ENCODE measurements around the gene CLSTN2. TPM values are rescaled to one million over a fixed set of nuclear protein-coding genes. Genes with fewer than 3 reads are reported as not detected.

CLSTN2 gene
- total and polyA plus RNA-seq, 2 donors from 2014 or later, result 2.0 to 12.0 TPM

DNA sequence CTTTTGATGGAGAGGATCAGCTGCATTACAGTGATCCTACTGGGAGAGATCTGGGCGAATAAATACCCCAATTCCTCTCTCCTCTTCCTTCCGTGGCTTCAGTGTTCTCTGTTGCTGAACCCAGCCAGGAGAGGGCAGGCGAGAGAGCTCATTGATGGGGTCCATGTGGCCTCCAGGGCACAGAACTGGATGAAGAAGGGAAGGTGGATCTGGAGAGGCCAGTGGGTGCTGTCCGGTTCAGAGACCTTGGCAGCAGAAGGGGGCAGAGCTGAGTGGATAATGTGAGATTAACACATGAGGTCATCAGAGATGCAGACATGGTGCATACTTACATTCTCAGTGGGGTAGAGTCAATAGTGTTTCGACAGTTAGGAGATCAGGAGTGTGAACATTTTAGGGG lies 193.6 kb downstream of the CLSTN2 start:
- intact Hi-C loops (cut with DNase I), result no loop called here
- no peak overlapping the region for H3K9ac ChIP-seq (ENCODE audit: low read length in 3 of 3)
- FAIRE-seq (no peak), DNase-seq (peak in 4 of 5 donors; percentile 18 to 32 (median 21))
- H3K4me1 ChIP-seq (ENCODE audit: control insufficient read depth in 2 of 3, insufficient read depth in 2 of 3, low read depth in 1 of 3, low read length in 3 of 3), result no peaks in the 10 kb centered on the region
- no peaks in the 10 kb centered on the region for H3K27me3 ChIP-seq (ENCODE audit: control insufficient read depth, insufficient read depth, low read length)
- no peak overlapping the region for H3K4me3 ChIP-seq (ENCODE audit: low read length in 3 of 3)
- no peaks in the 10 kb centered on the region for H3K36me3 ChIP-seq (ENCODE audit: control insufficient read depth in 2 of 3, insufficient read depth in 3 of 3, low read length in 3 of 3)
- H3K27ac ChIP-seq (ENCODE audit: low read depth in 2 of 2, low read length in 2 of 2), result no peak overlapping the region
- TF ChIP-seq, protein P1, sequence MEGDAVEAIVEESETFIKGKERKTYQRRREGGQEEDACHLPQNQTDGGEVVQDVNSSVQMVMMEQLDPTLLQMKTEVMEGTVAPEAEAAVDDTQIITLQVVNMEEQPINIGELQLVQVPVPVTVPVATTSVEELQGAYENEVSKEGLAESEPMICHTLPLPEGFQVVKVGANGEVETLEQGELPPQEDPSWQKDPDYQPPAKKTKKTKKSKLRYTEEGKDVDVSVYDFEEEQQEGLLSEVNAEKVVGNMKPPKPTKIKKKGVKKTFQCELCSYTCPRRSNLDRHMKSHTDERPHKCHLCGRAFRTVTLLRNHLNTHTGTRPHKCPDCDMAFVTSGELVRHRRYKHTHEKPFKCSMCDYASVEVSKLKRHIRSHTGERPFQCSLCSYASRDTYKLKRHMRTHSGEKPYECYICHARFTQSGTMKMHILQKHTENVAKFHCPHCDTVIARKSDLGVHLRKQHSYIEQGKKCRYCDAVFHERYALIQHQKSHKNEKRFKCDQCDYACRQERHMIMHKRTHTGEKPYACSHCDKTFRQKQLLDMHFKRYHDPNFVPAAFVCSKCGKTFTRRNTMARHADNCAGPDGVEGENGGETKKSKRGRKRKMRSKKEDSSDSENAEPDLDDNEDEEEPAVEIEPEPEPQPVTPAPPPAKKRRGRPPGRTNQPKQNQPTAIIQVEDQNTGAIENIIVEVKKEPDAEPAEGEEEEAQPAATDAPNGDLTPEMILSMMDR (IDR thresholded peaks at IDR 0.05; ENCODE audit: borderline replicate concordance, extremely low read depth, insufficient read depth), result peak; percentile 31
- H3K9me3 ChIP-seq (ENCODE audit: control insufficient read depth in 2 of 3, insufficient read depth in 1 of 3, low read length in 3 of 3), result no peaks in the 10 kb centered on the region

DNA sequence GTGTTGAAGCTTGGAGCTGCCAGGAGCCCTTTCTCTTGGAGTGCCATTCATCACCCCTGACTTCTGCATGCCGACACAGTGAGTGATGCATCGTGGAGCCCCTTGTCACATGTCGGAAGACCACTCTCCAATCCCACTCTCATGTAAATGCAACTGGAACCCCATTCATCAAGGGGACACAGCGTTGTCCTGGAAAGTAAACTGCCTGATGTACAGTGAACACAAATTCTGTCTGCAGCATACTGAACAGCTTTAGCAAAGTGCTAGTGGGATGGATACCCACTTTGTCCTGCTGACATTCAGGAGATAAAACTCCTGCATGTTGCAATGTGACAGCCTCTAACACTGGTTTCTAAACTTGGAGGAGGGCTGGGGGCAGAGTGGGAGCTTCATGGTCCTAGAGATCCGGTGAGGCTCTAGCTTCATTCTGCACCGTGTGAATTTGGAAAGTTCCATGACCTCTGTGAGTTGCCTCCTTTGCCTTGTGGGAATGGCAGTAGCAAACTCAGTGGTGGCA lies 194.8 kb downstream of the CLSTN2 start:
- Histone ChIP-seq H3K27me3 (ENCODE audit: control insufficient read depth, insufficient read depth, low read length) (no peaks in the 10 kb centered on the region), H3K27ac (ENCODE audit: low read depth in 2 of 2, low read length in 2 of 2) (no peak overlapping the region), H3K9ac (ENCODE audit: low read length in 3 of 3) (no peak overlapping the region), H3K9me3 (ENCODE audit: control insufficient read depth in 2 of 3, insufficient read depth in 1 of 3, low read length in 3 of 3) (no peaks in the 10 kb centered on the region), H3K4me3 (ENCODE audit: low read length in 3 of 3) (no peak overlapping the region), H3K4me1 (ENCODE audit: control insufficient read depth in 2 of 3, insufficient read depth in 2 of 3, low read depth in 1 of 3, low read length in 3 of 3) (no peaks in the 10 kb centered on the region), H3K36me3 (ENCODE audit: control insufficient read depth in 2 of 3, insufficient read depth in 3 of 3, low read length in 3 of 3) (no peaks in the 10 kb centered on the region)
- FAIRE-seq, result no peak
- intact Hi-C loops (cut with DNase I), result no loop called here
- TF ChIP-seq, protein P1 (IDR thresholded peaks at IDR 0.05; ENCODE audit: borderline replicate concordance, extremely low read depth, insufficient read depth), result no peak
- no peak for DNase-seq

DNA sequence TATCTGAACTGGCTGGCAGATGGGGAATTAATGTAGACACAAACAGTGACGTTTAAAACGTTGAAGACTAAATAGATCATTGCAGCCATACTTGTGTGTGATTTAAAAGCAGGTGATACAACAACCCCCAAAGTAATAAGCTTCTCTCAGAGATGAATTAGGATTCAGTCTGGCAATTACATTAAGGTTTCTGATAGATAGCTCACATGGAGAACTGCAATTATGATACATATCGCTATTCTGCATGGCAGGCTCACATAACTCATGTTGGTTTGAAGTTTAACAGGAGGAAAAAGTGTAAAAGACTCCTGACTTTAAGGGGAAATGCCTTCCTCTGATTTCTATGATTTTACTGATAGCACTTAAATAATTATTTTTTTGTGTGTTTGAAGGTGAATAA lies 196.9 kb downstream of the CLSTN2 start:
- Histone ChIP-seq H3K4me3 (ENCODE audit: low read length in 3 of 3) (no peak overlapping the region), H3K27ac (ENCODE audit: low read depth in 2 of 2, low read length in 2 of 2) (no peak overlapping the region), H3K27me3 (ENCODE audit: control insufficient read depth, insufficient read depth, low read length) (no peaks in the 10 kb centered on the region), H3K9ac (ENCODE audit: low read length in 3 of 3) (no peak overlapping the region), H3K4me1 (ENCODE audit: control insufficient read depth in 2 of 3, insufficient read depth in 2 of 3, low read depth in 1 of 3, low read length in 3 of 3) (no peaks in the 10 kb centered on the region), H3K36me3 (ENCODE audit: control insufficient read depth in 2 of 3, insufficient read depth in 3 of 3, low read length in 3 of 3) (no peaks in the 10 kb centered on the region), H3K9me3 (ENCODE audit: control insufficient read depth in 2 of 3, insufficient read depth in 1 of 3, low read length in 3 of 3) (no peaks in the 10 kb centered on the region)
- TF ChIP-seq, protein P1 (IDR thresholded peaks at IDR 0.05; ENCODE audit: borderline replicate concordance, extremely low read depth, insufficient read depth), result no peak
- DNase-seq, result no peak
- FAIRE-seq, result no peak
- intact Hi-C loops (cut with DNase I), result no loop called here

Data from kidney (tissue), 14 donors.